AG10803 (cell line): ENCODE data around the gene PTPRG.

Source experiments
- DNase-seq: peaks from one replicate; pipeline ENCODE4 v3.0.0; 2010; ENCODE audit warnings: low read depth
- H3K4me3 ChIP-seq: 2 replicates; pipeline ENCODE4 v1.5.1; 2011; ENCODE audit warnings: mild to moderate bottlenecking, low read length, control low read depth
- TF ChIP-seq, protein P1 (sequence below): conservative IDR thresholded peaks from 2 replicates; pipeline ENCODE4 v1.5.1; 2011; ENCODE audit warnings: mild to moderate bottlenecking, low read length, control low read depth, inconsistent platforms

PTPRG gene

DNA sequence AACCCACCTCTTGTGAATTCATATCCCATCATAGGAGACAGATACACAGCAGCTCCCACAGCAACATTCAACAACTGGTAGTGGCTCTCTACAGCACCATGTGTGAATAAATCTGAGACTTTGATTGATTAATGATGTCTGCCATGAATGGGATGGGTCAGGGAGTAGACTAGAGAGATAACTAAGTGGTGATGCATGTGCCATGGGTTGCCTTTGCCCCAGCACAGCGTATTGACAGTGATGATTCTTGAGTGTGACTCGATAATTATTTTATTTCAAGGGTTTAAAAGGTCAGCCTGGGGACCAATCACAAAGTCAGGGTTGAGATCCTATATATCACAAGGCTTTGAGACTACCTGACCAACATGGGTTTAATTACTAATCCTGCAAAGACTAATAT lies 295.9 kb downstream of the PTPRG start:
- H3K4me3 ChIP-seq = no peak overlapping the region
- no peak for DNase-seq
- TF ChIP-seq, protein P1, sequence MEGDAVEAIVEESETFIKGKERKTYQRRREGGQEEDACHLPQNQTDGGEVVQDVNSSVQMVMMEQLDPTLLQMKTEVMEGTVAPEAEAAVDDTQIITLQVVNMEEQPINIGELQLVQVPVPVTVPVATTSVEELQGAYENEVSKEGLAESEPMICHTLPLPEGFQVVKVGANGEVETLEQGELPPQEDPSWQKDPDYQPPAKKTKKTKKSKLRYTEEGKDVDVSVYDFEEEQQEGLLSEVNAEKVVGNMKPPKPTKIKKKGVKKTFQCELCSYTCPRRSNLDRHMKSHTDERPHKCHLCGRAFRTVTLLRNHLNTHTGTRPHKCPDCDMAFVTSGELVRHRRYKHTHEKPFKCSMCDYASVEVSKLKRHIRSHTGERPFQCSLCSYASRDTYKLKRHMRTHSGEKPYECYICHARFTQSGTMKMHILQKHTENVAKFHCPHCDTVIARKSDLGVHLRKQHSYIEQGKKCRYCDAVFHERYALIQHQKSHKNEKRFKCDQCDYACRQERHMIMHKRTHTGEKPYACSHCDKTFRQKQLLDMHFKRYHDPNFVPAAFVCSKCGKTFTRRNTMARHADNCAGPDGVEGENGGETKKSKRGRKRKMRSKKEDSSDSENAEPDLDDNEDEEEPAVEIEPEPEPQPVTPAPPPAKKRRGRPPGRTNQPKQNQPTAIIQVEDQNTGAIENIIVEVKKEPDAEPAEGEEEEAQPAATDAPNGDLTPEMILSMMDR = no peak

DNA sequence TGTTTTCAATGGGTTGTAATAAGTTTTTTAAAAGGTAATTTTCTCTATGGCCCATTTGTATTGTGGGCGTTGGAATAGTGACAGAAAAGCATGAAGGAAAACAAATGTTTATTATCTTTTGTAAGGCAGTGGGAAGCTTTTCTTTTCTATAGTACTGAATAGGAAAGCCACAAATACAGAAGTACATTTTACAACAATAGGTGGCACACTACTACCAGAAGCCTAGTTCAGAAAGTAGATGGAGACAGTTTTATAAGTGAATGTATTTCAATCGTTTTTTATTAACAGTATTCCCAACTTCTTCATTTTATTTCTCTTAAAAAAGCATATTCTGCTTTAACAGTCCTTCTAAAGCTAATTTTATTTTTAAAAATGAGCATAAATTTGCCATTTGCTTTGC lies 296.7 kb downstream of the PTPRG start:
- no peak overlapping the region for H3K4me3 ChIP-seq
- peak; percentile 51 for DNase-seq
- TF ChIP-seq, protein P1 = peak; percentile 67

DNA sequence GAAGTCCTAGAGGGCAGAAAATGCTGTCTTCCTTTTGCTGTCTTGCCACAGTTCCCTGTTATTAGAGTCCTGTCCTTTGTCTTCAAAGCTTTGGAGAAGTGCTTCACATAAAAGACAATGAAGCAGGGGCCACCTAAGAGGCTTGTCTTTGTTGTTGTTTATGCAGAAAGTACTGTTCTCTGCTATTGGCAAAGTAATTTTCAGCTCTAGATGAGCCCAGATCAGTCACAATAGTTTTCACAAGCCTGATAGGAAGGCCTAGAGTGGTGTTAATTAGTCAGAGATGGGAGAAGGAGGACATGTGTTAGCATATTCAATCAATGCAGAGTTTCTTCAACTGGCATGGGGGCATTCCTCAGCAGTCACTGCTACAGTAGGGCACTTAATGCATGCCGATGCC lies 300.0 kb downstream of the PTPRG start:
- TF ChIP-seq, protein P1 = no peak
- no peak for DNase-seq
- no peak overlapping the region for H3K4me3 ChIP-seq

DNA sequence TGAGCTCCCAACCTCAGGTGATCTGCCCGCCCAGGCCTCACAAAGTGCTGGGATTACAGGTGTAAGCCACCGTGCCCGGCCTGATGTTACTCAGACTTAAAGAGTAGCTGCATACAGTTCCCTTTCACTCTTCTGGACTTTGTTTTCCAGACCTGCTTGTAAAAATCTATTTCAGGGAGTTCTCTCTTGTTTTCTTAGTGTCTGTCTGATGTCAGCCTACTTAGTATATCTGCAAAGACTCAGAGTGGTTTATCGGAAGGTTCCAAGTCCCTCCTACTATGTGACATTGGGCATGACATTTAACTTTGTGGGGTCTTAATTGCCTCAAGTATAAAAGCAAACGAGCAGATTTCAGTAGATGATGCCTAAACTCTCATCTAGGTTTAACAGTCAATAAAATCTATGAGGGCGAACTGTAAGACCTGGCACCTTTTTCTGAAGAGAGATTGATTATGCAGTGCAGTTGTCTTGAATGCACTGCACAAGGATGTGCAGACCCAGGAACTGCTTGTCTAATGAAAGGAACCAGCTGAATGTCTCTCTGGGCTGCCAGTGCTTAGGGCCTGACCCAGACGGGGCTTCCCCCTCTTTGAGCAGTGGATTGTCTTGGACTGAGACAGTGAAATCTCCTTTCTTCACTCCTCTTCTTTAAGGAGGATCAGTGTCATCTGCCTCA lies 301.4 kb downstream of the PTPRG start:
- H3K4me3 ChIP-seq = no peak overlapping the region
- no peak for DNase-seq
- TF ChIP-seq, protein P1 = no peak

DNA sequence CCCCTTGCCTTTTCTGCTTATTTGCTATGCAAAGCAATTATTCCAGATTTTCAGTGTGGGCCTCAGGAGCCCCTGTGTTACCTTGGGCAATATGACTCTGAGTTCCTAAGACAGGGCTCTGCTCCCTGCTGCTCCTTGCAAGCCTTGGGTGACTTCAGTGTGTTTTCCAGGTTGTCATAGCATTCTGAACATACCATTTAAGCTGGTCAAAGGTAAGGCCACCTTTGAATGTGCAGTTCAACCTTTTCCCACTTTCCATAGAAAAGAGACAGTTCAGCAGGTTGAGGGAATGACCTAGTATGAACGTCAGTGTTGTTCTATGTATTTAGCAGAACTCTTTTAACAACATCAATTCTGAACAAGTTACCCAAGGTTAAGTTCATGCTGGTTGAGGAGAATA lies 302.2 kb downstream of the PTPRG start:
- no peak for DNase-seq
- TF ChIP-seq, protein P1 = no peak
- H3K4me3 ChIP-seq = no peak overlapping the region

DNA sequence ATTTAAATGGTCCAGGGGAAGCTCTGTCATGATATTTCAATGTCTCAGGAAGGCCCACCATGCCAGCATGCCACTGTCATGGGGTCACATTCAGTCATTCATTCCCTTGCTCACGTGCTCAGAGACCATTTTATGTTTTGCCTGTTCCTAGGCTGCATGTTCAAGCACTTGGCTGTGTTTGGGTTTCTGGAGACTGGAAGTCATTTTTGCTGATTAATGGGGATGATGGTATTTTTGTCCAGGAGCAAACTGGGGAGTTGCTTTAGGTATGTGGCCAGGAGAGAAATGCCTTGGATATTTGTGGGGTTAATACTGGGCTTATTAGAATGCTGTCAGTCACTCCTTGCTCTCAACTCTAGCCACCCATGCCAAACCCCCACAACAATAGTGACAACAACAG lies 303.5 kb downstream of the PTPRG start:
- H3K4me3 ChIP-seq = no peak overlapping the region
- TF ChIP-seq, protein P1 = no peak
- DNase-seq = peak; percentile 63

DNA sequence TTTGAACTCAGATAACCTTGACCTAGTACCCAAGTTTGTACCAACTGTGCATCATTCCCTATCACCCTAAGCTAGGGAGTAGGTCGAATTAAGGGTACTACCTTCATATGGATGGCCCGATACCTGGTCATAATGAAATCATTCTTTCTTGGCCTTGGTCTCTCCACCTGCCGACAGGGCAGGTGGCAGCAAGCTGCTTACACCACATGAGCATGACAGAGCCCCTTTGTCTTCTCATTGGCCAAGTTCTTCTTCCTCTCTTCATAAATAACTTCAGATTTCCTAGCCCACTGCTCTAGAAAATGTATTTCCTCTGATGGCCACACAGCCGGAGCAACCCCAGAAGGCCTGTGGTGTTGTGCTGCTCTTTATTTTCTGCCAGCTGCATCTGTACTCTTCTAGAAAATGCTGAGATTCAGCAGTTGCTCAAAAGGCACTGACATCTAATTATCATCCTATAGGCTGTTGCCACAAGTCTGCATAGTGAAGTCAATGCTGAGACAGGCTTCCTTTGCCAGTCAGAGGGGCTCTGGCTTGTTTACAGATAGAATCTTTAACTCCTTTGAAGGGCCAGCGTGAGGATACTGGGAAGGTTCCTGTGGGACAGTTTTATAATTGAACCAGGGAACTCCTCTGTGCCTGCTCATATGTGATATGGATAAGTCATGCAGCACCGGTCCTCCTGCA lies 304.2 kb downstream of the PTPRG start:
- TF ChIP-seq, protein P1 = no peak
- H3K4me3 ChIP-seq = no peak overlapping the region
- DNase-seq = no peak
